22Rv1 (cell line): ENCODE data around the gene NFYC.

Source experiments
- CTCF ChIP-seq: fragments of 450-650 bp; IDR thresholded peaks from 2 replicates; pipeline ENCODE4 v1.5.1; 2017; ENCODE audit warnings: mild to moderate bottlenecking
- ZFX ChIP-seq: fragments of 450-650 bp; IDR thresholded peaks from 2 replicates; pipeline ENCODE4 v1.6.1; 2017; ENCODE audit warnings: antibody characterized with exemption, borderline replicate concordance

- TF ChIP-seq CTCF (no peak), ZFX (no peak)
These were observed 57.6 kb downstream of the NFYC start for GRCh38 chr1:40748841-40749718.
